Neural cell (in vitro differentiated cells): Measurements from ENCODE around the gene SLC25A21. TPM values are rescaled to one million over a fixed set of nuclear protein-coding genes. Genes with fewer than 3 reads are reported as not detected.

Experiments
- H2AFZ ChIP-seq: fragments of 200-600, 300-800 bp; sonication (generic), shearing (Covaris generic); 2 replicates; pipeline ENCODE4 v1.6.0; 2014; ENCODE audit warnings: low read depth, mild to moderate bottlenecking, antibody characterized with exemption, low read length, moderate library complexity
- H3F3A ChIP-seq: fragments of 200-600 bp; shearing (Covaris generic); 2 replicates; pipeline ENCODE4 v1.6.1; 2016; ENCODE audit warnings: mild to moderate bottlenecking, moderate library complexity, mixed read lengths, antibody characterized with exemption, low read length; ENCODE audit not compliant: insufficient read depth, poor library complexity, severe bottlenecking
- H3K27ac ChIP-seq: fragments of 200-600, 300-800 bp; sonication (generic), shearing (Covaris generic); 2 replicates; pipeline ENCODE4 v1.5.1; 2014; ENCODE audit warnings: mild to moderate bottlenecking, low read length, moderate library complexity
- H3K27me3 ChIP-seq: fragments of 300-800, 200-600 bp; sonication (generic), shearing (Covaris generic); 2 replicates; pipeline ENCODE4 v1.6.0; 2014; ENCODE audit warnings: mild to moderate bottlenecking, low read depth, low read length, moderate library complexity; ENCODE audit not compliant: insufficient read depth
- H3K36me3 ChIP-seq: fragments of 300-800, 200-600 bp; sonication (generic), shearing (Covaris generic); 2 replicates; pipeline ENCODE4 v1.5.1; 2014; ENCODE audit warnings: mild to moderate bottlenecking, antibody characterized with exemption, low read length, moderate library complexity; ENCODE audit not compliant: insufficient read depth
- H3K4me2 ChIP-seq: fragments of 300-800, 200-600 bp; sonication (generic), shearing (Covaris generic); 2 replicates; pipeline ENCODE4 v1.6.0; 2014; ENCODE audit warnings: mild to moderate bottlenecking, low read length
- H3K4me3 ChIP-seq: fragments of 300-800, 200-600 bp; sonication (generic), shearing (Covaris generic); 2 replicates; pipeline ENCODE4 v1.5.1; 2014; ENCODE audit warnings: mild to moderate bottlenecking, low read length, moderate library complexity
- H3K79me2 ChIP-seq: fragments of 200-600 bp; shearing (Covaris generic); replicated peaks from 2 replicates; pipeline ENCODE4 v1.6.0; 2014; ENCODE audit warnings: mild to moderate bottlenecking, low read length, moderate library complexity; ENCODE audit not compliant: insufficient read depth
- H3K9ac ChIP-seq: fragments of 300-800, 200-600 bp; sonication (generic), shearing (Covaris generic); 2 replicates; pipeline ENCODE4 v1.6.1; 2016; ENCODE audit warnings: mild to moderate bottlenecking, low read length, mixed read lengths
- H3K9me2 ChIP-seq: fragments of 200-600 bp; shearing (Covaris generic); 2 replicates; pipeline ENCODE4 v1.6.1; 2016; ENCODE audit warnings: mild to moderate bottlenecking, low read length, mixed read lengths; ENCODE audit not compliant: insufficient read depth
- H3K9me3 ChIP-seq: fragments of 200-600, 300-800 bp; sonication (generic), shearing (Covaris generic); 2 replicates; pipeline ENCODE4 v1.6.1; 2016; ENCODE audit warnings: mild to moderate bottlenecking, mixed run types, low read length, moderate library complexity, mixed read lengths
- H4K20me1 ChIP-seq: fragments of 200-600 bp; shearing (Covaris generic); 2 replicates; pipeline ENCODE4 v1.6.1; 2016; ENCODE audit warnings: mild to moderate bottlenecking, mixed run types; ENCODE audit not compliant: insufficient read depth
- EP300 ChIP-seq: fragments of 450-650 bp; conservative IDR thresholded peaks from 2 replicates; pipeline ENCODE4 v1.6.1; 2014; ENCODE audit warnings: antibody characterized with exemption, mild to moderate bottlenecking, moderate library complexity; ENCODE audit not compliant: poor library complexity, severe bottlenecking
- EZH2 ChIP-seq: fragments of 200-600, 300-800 bp; shearing (Covaris generic), sonication (generic); IDR thresholded peaks from 2 replicates; pipeline ENCODE4 v1.6.1; 2014; ENCODE audit warnings: antibody characterized with exemption, low read length, borderline replicate concordance, mild to moderate bottlenecking; ENCODE audit not compliant: insufficient read depth, poor library complexity, severe bottlenecking
- MXI1 ChIP-seq: fragments of 450-650 bp; conservative IDR thresholded peaks from 2 replicates; pipeline ENCODE4 v1.6.1; 2014; ENCODE audit warnings: antibody characterized with exemption, mild to moderate bottlenecking; ENCODE audit not compliant: poor library complexity, severe bottlenecking
- POLR2AphosphoS5 ChIP-seq: IDR thresholded peaks from 2 replicates; pipeline ENCODE4 v1.6.1; 2012
- RAD21 ChIP-seq: fragments of 450-650 bp; conservative IDR thresholded peaks from 2 replicates; pipeline ENCODE4 v1.6.1; 2014; ENCODE audit warnings: antibody characterized with exemption, mild to moderate bottlenecking, moderate library complexity
- REST ChIP-seq: IDR thresholded peaks from 2 replicates; pipeline ENCODE4 v1.6.1; 2012; ENCODE audit warnings: borderline replicate concordance
- SMC3 ChIP-seq: fragments of 450-650 bp; conservative IDR thresholded peaks from 2 replicates; pipeline ENCODE4 v1.6.1; 2014; ENCODE audit warnings: antibody characterized with exemption, mild to moderate bottlenecking, moderate library complexity; ENCODE audit not compliant: poor library complexity
- TAF1 ChIP-seq: IDR thresholded peaks from 2 replicates; pipeline ENCODE4 v1.6.1; 2012; ENCODE audit warnings: low read depth
- polyA plus RNA-seq: library from polyadenylated mRNA; depleted of rRNA; stranded (reverse); fragments of >200 nt; gene quantifications from 2 replicates; pipeline ENCODE4 v1.2.3, GENCODE V29; 2014
- TF ChIP-seq, protein P1 (sequence below): fragments of 450-650 bp; IDR thresholded peaks from 2 replicates; pipeline ENCODE4 v1.5.1; 2014; ENCODE audit warnings: antibody characterized with exemption, mild to moderate bottlenecking, moderate library complexity; ENCODE audit not compliant: poor library complexity, severe bottlenecking

The SLC25A21 gene
- polyA plus RNA-seq, 1 donor from 2014 or later: 0.35 TPM

DNA sequence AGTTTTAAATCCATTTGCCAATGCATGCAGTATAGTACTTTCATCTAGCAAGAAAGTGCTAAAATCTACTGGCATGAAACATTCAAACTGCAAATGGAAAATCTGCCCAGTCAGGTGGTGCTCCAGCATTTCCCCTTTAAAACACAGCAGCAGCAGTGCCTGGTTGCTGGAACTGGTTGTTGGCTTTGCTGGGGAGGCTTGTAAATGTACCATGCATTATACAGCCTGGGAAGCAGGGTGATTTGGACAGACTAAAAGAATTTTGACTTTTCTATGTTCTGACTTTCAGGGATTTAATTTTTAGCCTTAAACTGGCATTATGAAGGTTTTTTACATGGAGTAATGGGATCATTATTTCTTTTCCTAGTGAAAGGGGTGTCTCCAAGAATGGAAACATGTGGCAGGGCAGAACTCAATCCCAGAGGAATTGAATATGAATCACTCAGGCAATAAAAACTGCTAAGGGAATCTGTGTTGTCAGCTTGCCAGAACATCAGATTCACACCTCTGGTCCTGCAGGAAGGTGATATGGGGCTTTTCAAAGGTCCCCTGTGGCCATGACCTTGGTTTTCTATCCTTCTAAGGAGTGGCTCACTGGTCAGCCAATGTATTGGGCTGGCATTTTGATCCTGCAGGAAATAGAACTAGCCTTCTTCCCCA is 519.7 kb downstream of the SLC25A21 start:
- peaks cover 6% of the 10 kb centered on the region for H3K9me3 ChIP-seq
- H3K4me3 ChIP-seq: no peak overlapping the region
- no peaks in the 10 kb centered on the region for H3K79me2 ChIP-seq
- TF ChIP-seq, protein P1, sequence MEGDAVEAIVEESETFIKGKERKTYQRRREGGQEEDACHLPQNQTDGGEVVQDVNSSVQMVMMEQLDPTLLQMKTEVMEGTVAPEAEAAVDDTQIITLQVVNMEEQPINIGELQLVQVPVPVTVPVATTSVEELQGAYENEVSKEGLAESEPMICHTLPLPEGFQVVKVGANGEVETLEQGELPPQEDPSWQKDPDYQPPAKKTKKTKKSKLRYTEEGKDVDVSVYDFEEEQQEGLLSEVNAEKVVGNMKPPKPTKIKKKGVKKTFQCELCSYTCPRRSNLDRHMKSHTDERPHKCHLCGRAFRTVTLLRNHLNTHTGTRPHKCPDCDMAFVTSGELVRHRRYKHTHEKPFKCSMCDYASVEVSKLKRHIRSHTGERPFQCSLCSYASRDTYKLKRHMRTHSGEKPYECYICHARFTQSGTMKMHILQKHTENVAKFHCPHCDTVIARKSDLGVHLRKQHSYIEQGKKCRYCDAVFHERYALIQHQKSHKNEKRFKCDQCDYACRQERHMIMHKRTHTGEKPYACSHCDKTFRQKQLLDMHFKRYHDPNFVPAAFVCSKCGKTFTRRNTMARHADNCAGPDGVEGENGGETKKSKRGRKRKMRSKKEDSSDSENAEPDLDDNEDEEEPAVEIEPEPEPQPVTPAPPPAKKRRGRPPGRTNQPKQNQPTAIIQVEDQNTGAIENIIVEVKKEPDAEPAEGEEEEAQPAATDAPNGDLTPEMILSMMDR: no peak
- TF ChIP-seq TAF1: no peak
- no peak for TF ChIP-seq POLR2AphosphoS5
- no peak for TF ChIP-seq EZH2
- TF ChIP-seq MXI1: no peak
- no peak for TF ChIP-seq REST
- no peak for TF ChIP-seq EP300
- TF ChIP-seq SMC3: no peak
- TF ChIP-seq RAD21: no peak
- H3K9me2 ChIP-seq: no peaks in the 10 kb centered on the region
- no peak overlapping the region for H3K4me2 ChIP-seq
- H2AFZ ChIP-seq: no peak overlapping the region
- H3K27ac ChIP-seq: no peak overlapping the region
- no peaks in the 10 kb centered on the region for H4K20me1 ChIP-seq
- peaks cover 100% of the 10 kb centered on the region for H3K27me3 ChIP-seq
- H3K9ac ChIP-seq: no peak overlapping the region
- H3K36me3 ChIP-seq: no peaks in the 10 kb centered on the region
- no peaks in the 10 kb centered on the region for H3F3A ChIP-seq

- Histone ChIP-seq H3K27me3 (peaks cover 100% of the 10 kb centered on the region), H3K9me3 (peaks cover 6% of the 10 kb centered on the region), H3K36me3 (no peaks in the 10 kb centered on the region), H4K20me1 (no peaks in the 10 kb centered on the region), H3K9ac (no peak overlapping the region), H2AFZ (no peak overlapping the region), H3K27ac (no peak overlapping the region), H3F3A (no peaks in the 10 kb centered on the region), H3K9me2 (no peaks in the 10 kb centered on the region), H3K4me3 (no peak overlapping the region), H3K4me2 (no peak overlapping the region), H3K79me2 (no peaks in the 10 kb centered on the region)
- TF ChIP-seq RAD21: no peak
- TF ChIP-seq TAF1: no peak
- TF ChIP-seq POLR2AphosphoS5: no peak
- no peak for TF ChIP-seq EZH2
- TF ChIP-seq SMC3: no peak
- TF ChIP-seq, protein P1: no peak
- no peak for TF ChIP-seq EP300
- TF ChIP-seq REST: no peak
- no peak for TF ChIP-seq MXI1
Observed at GRCh38 chr14:36649872-36650650, 522.3 kb downstream of the SLC25A21 start.
